HTERT RPE-1 (cell line): ENCODE measurements around the gene DYNLRB1.

Source experiments
- in situ Hi-C: fragments of 300-500 bp; cut with MboI; formaldehyde crosslinking; loops from 4 replicates; pipeline ENCODE4 v1.14.3; 2020; ENCODE audit warnings: low sequenced_read_pairs

Gene DYNLRB1

DNA sequence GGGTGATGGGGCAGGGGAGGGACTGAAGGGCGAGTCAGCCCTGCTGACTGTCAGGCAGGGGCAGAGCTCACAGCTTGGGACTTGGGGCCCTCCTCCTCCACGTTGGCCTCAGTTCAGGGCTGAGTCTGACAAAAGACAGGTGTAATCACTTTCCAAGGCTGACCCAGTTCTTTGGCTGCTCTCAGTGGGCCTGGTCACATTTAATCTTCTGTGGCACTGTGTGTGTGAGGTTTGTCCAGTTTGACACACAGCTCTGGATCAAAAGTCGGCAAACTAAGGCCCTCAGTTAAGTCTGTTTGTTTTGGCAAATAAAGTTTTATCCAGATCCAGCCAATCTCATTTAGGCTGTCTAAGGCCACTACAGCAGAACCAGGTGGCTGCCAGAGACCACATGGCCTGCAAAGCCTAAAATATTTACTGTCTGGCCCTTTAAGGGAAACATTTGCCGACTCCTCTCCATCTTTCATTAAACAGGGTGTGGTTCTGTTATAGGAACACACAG is 37.2 kb downstream of the DYNLRB1 start:
- in situ Hi-C loops = no loop called here

DNA sequence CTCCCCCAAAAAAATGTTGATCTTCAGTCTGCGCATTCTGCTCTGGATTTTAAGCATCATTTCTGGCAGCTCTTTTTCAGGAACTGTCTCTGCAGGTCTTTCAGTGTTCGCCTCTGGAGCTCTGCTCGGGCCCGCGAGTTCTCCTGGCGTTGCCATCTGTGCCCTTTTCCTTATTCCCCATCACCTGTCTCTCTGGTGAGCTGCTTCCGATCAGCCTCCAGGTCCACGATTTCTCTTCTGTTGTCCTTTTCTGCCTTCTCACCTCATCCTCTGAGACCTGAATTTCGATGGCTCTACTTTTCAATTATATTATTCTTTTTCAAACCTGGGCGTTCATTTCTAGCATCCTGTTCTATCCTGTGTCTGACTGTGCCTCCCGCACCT is 41.7 kb downstream of the DYNLRB1 start:
- in situ Hi-C loops = no loop called here

DNA sequence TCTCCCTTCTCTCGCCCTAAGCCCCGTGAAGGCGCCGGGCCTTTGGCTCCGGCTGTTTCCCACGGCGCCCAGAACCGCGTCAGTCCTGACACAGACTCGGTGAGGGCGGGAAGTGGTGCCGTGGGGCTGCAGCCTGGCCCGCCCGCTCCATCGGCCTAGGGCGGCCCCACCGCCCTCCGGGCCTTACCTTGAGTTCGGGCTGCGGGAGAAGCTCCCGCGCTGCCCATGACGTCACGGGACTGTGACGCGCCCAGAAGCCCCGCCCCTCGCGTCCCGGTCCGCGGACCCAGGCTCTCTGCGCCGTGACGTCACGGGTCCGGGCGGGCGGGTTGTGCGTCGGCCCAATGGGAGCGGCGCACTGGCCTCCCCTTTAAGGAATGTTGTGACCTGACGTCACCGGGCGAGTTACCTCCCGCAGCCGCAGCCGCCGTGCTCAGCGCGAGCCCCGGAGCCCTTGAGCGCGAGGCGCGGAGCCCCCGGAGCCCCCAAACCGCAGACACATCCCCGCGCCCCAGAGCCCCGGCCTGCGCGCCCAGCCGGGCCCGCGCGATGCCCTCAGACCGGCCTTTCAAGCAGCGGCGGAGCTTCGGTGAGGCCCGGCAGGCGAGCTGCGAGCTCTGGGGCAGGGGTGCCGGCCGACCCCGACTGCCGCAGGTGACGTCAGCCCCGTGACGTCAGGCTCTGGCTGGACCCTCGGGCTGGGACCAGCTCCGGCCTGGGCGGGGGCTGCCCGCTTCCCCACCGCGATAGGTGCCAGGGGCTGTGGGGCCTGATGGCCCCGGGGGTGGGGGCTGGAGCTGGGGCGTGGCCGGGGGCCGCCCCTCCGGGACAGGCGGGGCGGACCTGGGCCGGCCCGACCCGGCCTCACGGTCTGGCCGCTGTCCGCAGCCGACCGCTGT is 42.3 kb downstream of the DYNLRB1 start, which contains the start of gene MAP1LC3A:
TSS of gene MAP1LC3A (plus strand) at position 399 of the 899 bp plus-strand sequence. CDS start at position 550, 151 bp downstream.
- in situ Hi-C loops = no loop called here

DNA sequence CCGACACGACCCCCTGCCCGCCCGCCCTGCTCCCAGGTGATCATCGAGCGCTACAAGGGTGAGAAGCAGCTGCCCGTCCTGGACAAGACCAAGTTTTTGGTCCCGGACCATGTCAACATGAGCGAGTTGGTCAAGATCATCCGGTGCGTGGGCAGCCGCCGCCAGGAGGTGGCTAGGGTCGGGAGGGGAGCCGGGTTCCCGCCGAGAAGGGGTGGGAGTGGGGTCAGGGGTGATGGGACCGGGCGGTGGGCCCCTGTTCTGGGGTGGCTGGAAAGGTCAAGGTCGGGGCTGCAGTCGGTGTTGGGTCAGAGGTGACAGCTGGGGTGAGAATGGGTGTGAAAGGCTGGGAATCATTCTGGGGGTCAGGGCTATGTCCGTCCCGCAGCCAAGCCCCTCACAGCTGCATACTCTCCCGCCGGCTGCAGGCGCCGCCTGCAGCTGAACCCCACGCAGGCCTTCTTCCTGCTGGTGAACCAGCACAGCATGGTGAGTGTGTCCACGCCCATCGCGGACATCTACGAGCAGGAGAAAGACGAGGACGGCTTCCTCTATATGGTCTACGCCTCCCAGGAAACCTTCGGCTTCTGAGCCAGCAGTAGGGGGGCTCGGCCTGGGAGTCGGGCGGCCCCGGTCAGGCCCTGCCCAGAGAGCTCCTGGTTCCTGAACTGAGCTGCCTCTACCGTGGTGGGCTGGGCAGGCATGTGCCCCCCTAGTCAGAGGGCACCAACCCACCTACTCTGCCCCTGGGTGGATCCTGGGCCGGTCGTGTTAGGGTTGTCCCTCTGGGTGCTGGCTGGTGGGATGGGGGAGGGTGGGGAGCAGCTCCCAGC is 43.3 kb downstream of the DYNLRB1 start:
- in situ Hi-C loops = no loop called here

DNA sequence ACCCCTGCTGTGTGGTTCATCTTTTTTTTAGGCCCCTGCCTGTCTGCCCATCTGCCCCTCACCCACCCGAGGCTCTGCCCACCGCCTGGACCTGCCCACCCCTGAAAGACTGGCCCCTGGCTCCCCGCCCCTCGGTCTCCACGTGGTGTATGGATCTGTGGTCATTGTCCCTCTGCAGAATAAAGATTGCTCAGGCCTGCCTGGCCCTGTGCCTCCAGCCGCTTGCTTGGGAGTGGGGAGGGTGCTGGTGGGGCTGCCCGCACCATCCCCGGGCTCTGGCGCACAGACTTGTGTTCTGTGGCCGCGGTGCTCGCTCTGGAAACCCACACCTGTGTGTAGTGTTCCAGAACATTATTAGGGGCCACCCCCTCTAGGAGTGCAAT is 43.9 kb downstream of the DYNLRB1 start:
- in situ Hi-C loops = no loop called here

DNA sequence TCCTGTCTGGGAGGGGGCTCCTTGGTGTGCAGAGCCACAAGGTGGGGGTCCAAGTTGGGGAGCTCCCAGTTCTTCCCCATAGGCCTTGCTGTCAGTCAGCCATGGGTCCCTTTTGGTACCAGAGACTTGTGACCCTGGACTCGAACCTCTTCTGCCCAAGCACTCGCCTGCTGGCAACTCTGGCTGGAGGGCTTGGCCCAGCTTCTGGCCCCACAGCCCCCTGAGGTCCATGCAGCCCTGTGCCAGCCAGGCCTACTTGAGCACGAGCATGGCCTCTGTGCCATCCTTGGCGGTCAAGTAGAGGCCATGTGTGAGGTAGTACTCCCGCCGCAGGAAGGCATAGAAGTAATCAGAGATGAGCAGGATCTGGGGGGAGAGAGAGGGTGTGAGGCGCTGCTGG is 44.4 kb downstream of the DYNLRB1 start:
- in situ Hi-C loops = no loop called here

DNA sequence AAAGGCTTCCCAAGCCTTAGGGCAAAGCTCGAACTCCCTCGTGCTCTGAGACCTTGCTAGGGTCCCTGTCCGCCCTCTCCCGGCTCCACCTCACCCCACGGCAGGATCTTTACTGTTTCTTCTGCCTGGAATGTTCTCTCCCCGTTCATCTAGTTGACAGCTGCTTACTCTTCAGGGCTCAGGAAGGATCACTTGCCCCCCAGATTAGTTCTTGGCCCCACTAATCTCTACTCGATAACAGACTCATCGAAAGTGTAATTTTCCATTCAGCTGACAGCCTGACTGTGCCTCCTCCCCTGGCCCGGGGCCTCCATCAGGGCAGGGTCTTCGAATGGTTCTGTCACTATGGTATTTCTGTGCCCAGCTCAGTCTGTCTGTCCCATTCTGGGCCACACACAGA is 45.4 kb downstream of the DYNLRB1 start:
- in situ Hi-C loops = no loop called here

DNA sequence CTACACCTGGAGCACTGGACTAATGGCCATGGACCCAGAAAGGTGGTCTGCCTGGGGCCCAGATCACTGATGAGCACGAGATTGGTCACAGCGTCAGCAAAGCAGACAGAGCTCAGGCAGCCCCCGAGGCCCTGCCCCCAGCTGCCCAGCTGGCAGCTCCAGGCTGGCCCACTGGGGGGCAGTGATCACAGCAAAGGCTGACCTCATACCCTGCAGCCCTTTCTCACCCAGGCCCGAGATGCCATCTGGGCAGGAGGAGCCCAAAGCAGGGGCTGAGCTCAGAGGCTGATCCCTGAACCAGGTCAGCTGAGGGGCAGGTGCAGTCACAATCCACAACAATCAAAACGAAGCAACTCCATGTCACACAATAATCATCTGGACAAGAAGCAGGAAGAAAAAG is 46.4 kb downstream of the DYNLRB1 start:
- in situ Hi-C loops = no loop called here

DNA sequence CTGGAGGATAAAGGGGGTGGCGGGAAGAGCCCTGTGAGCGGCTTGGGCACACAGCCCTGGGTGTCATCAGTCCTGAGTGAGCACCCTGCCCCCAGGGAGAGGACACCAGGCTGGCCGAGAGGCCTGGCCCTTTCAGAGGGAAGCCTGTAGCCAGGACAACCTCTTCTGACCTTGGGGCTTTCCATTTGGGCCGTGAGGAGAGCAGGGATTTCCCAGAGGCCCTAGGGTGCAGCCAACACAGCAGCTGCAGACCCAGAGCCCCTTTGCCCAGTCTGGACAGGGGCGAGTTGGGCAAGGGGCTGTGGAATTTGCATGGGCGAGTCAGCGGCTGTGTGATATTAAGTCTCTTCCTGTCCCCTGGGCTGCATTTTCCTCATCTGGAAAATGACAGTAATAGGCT is 48.6 kb downstream of the DYNLRB1 start:
- in situ Hi-C loops = no loop called here

DNA sequence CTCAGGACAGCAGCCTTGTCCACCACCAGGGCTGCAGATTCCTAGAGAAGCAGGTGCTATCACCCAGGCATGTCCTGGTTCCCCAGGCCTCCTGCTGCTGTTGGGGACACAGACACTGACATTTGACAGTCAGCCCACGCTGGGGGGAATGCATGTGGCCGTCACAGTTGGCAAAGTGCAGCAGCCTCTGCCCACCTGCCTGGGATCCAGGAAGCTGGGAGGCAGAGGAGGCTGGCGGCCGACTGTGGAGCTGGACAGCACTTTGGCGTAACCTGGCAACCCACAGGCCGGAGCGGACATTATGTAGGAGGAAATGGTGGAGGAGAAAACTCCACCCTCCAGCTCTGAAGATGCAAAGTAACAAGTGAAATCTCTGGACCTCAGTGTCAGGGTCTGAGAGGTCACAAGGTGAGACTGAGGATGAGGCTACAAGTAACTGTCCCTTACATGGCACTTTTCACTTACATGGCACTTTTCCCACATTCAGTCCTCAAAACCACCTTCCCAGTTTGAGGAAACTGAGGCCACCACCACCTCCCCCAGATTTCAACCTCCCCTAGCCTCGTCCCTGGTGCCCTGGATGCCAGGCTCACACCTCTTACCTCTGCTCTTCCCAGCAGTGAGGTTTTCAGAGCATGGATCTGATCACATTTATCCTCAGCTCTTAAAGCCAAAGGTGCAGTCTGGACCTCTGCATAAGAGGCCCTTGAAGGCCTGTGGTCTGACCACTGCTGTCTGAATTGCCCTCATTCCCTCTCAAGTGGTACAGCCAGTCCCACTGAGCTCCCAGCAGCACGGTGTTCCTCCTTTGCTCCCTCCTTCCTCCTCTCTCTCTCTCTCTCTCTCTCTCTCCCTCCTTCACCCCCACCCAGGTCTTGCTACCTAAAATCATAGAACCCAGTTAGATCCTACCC is 51.0 kb downstream of the DYNLRB1 start:
- in situ Hi-C loops = no loop called here

DNA sequence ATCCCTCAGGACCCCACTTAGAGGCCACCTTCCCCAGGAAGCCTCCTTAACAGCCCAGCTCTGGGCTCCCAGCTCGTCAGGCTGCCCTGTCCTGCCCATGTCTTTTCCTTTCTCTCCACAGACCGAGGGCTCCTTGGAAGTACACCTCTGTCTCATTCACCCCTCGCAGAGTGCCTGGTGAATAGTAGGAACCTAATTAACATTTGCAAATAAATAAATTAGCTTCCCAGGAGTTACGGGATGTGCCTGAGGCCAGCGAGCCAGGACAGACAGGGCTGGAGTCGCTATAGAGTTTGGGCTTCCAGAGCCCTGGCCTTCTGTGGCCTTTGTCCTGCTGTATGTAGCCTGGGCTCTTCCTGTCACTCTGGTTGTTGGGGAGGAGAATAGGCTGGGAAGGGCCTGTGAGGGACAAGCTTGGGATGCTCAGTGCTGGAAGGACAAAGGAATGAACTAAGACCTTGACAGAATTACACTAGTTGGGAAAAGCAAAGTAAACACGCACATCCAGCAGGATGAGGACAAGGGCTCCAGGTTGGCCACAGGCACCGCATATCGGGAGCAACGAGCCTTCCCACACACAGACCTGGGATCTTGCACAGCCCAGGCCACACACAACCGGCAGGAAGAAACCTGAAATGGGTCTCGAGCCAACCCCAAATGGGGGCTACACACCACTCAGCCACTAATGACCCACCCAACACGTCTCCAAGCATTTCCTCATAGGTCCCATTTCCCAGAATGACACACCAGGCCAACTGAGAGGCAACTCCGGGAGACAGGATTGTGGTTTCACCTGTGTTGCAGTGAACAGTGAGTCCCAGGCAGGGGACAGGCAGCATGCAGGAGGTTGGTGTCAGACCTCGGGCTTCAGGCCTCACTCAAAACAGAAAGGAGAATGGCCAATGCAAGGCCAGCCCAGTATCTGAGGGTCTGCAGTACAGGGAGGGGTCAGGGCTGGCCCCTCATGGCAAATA is 52.0 kb downstream of the DYNLRB1 start:
- in situ Hi-C loops = no loop called here

DNA sequence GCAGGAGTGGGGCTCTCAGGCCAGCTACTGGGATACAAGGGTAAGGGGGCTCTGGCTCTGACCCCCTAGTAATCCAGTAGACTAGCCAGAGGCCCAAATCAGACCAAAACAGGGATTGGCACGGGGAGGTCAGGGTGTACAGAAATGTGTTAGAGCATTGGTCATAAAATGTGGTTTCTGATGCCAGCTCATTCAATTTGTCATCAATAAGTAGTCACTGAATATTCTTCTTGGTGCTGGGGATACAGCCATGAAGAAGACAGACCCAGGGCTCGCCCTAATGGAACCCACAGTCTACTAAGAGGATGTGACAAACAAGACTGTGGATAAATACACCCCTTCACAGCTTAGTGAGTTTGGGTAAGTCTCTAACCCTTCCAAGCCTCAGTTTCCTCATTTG is 53.4 kb downstream of the DYNLRB1 start:
- in situ Hi-C loops = no loop called here

DNA sequence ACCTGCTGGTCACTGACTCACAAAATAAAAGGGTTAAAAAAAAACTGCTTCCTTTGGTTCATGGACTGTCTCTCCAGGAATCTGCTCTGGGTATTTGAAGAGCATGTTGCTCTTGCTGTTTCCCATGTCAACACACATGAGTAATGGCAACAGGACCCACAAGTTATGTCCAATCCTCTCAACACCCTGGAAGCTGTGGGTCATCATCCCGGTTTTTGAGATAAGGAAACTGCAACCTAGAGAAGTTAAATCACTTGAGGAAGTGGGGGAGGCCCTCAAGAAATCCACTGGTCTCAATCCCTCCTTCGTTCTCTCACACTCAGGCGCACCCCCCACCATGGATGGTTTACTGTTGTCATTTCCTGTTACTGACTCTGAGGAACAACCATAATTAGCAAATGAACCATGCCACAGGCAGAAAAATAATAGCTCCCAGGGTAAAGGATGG is 54.7 kb downstream of the DYNLRB1 start:
- in situ Hi-C loops = no loop called here

DNA sequence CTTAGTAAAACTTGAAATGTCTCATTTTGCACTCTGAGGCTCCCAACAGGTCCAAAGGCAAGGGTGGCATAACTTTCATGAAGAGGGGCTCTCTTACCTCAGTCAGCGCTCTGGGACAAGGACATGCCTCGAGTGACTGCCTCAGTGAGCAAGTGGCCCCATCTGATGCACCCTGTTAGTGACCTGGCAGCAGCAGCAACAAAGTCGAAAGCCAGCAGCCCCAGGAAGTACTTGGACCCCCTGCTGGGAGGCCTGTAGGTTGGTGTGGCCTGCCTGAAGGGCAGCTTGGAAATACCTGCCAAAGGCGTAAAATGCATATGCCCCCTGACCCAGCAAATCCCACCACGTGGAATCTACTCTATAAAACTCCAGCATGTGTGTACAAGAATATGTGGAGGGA is 55.5 kb downstream of the DYNLRB1 start:
- in situ Hi-C loops = no loop called here

DNA sequence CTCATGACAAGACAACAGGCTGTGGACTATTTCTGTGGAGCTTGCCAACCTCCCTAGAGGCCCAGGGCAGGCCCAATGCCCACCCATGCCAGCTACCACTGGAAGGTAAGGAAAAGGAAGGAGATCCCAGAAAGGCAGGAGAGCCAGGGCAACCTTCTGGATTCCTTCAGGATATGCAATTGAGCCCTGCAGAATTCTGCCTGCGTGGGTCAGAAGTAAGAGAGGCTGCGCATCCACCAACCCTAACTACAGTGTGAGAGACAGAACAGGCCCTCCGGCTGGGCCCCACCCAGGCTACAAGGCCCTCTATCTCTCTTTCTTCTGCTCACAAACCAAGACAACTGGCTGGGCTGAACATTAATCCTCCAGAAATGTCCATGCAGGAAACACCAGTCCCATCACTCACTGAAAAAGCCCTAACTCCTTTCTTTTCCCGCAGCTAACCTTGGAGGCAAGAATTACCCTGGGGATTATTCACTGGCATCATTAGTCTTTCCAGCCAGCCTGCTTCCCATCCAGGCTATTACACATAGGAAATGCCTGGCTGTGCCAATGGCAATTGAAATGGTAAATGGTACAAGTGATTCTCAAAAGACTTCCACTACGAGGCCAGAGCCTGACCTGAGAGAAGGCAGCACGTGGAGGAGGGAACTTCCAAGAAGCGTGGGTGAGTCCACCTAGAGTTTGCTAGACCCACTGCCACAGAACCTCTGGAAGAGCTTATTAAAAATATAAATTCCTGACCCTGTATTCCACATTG is 57.5 kb downstream of the DYNLRB1 start:
- in situ Hi-C loops = no loop called here

DNA sequence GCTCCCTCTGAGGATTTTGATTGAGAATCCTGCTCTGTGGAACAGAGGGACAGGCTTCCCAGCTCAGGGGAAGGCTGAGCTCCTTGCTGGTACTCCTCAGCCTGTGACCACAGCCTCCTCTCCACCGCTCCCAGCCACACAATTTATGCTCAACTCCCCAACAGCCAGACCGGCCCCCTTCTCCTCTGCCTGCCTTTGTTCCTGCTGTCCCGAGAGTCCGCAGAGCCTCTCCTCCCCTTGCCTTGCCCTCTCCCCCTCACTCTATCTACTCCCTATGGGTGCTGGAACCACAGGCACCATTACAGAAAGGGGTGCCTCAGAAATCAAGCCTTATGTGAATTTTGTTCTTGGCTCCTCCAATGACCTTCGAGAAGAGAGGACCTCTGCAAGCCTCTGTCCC is 58.2 kb downstream of the DYNLRB1 start:
- in situ Hi-C loops = no loop called here

DNA sequence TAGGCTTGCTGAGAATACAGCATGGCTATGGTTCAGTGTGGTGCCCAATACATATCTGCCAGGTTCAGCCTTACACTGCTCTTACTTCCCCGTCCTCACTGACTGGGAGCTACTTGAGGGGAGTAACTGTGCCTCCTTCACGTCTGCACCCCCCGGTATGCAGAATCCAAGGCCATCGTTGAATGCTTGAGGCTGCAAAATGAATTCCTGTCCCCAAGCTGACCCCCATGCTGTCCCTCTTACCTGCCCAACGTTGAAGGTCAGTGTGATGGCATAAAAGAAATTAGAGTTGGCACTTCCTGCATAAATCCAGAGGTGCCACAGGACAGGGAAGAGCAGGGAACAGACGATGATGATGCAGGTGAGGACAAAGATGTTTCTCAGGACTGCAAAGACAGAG is 58.6 kb downstream of the DYNLRB1 start:
- in situ Hi-C loops = no loop called here

DNA sequence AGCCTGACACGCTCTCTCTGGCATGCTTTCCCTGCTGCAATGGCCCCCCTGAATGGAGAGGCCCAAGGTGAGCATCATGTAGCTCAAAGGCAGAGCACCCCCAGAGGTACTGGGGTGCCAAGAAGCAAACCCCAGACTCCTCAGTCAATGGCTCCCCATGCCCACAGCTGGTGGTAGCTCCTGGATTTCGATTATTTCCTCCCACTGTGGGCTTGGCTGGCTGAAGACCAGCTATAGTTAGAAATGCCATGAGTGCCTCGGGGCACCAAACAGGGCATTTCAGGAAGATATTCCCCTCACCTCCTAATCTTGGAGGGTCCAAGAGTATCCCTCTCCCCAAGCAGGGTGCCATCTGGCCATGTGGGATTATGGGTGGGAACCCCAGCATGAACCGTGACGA is 59.0 kb downstream of the DYNLRB1 start:
- in situ Hi-C loops = no loop called here

DNA sequence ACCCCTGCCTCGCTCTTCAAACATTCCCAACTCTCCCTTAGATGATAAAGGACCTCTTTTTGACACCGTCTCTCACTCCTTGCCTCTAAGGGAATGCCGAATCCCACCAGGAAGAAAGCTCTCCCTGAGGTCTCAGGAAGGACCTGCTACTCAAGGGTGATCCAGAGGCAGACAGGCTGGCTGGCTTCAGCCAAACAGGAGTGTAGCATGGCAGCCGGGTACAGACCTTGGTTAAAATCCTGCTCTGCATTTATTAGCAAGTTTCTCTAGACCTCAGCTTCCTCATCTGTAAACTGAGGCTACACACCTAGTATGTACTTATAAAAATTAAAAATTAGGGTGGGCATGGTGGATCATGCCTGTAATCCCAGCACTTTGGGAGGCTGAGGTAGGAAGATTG is 59.5 kb downstream of the DYNLRB1 start:
- in situ Hi-C loops = no loop called here
